ENCODE results near the gene FSTL1. TPM values are rescaled to one million over a fixed set of nuclear protein-coding genes. Genes with fewer than 3 reads are reported as not detected.
A peak's percentile ranks its signal among the peaks of the same experiment; 100 is the strongest.

FSTL1 gene
- total and polyA plus RNA-seq, 8 donors: 14.2 to 946 (median 97.7) TPM

DNA sequence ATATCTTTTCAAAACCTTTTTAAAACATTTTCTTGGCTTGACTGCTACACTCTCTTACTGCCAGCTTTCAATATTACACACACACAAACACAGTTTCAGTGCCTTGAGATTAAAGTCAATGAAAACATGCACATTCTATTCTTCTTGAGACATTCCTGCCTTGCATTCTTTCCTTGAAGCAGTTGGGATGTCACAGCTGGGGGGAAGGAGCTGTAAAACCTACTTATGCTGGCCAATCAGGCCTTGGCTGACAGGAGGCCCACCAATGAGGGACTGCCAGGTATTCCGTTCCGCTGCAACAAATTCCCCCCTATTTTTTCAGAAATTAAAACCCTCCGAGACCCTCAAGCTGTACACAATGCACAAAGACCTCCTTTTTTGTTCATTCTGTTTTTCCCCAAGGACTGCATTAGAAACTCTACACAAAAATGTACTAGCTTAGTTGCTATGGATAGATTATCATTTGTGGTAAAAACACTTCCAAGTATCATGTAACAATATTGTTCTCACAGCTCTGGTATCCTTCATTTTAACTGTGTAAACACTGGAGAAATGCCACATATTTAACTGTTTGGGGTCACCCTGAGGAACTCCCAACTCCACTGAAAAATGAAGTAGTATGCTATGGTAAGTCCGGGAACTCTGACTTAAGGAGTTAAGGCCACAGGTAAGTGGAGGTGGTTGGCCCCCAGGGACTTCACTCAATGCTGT is 18.5 kb downstream of the FSTL1 start:
- Histone ChIP-seq H3K36me3 (peaks cover 0 to 9% (median 2%) of the 10 kb centered on the region in 4 donors), H3K27ac (peak overlapping the region in 4 of 5 donors; percentile 7 to 52 (median 46)), H3K4me3 (no peak overlapping the region), H3K27me3 (no peaks in the 10 kb centered on the region), H3K9me3 (no peaks in the 10 kb centered on the region), H3K4me1 (peaks cover 5 to 66% (median 43%) of the 10 kb centered on the region in 4 donors)
- TF ChIP-seq EP300 (IDR thresholded peaks at IDR 0.05): no peak
- TF ChIP-seq POLR2A (IDR thresholded peaks at IDR 0.05): no peak
- TF ChIP-seq, protein P1, sequence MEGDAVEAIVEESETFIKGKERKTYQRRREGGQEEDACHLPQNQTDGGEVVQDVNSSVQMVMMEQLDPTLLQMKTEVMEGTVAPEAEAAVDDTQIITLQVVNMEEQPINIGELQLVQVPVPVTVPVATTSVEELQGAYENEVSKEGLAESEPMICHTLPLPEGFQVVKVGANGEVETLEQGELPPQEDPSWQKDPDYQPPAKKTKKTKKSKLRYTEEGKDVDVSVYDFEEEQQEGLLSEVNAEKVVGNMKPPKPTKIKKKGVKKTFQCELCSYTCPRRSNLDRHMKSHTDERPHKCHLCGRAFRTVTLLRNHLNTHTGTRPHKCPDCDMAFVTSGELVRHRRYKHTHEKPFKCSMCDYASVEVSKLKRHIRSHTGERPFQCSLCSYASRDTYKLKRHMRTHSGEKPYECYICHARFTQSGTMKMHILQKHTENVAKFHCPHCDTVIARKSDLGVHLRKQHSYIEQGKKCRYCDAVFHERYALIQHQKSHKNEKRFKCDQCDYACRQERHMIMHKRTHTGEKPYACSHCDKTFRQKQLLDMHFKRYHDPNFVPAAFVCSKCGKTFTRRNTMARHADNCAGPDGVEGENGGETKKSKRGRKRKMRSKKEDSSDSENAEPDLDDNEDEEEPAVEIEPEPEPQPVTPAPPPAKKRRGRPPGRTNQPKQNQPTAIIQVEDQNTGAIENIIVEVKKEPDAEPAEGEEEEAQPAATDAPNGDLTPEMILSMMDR (IDR thresholded peaks at IDR 0.05): no peak
- TF ChIP-seq POLR2AphosphoS5 (IDR thresholded peaks at IDR 0.05): no peak
- DNase-seq: peak in 1 of 2 donors; percentile 84
- WGBS, 5 donors: 71 to 88% (median 81%) methylated on average over 4 of the region's 4 CpGs
- intact Hi-C loops (cut with DNase I; ENCODE audit: low total_unique reads): no loop called here

DNA sequence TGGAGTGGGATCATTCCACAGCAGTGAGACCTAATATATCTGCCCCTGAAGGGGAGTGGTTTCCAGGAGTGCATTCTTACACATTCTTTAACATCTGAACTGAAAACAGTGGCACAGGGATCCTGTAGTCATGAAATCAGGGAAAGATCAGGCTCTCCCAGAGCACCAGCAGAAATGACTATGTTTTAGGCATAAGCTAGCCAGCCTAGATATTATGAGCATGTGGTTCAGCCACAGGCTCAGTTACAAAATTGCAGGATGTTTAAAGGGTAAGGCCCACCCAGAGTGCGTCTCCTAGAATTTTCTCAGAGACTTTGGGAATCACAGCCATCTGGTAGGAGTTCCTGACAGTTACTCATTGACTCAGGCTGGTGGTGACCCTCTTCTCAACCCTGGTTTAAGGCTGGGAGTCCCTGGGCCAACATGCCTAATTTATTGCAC is 20.9 kb downstream of the FSTL1 start:
- intact Hi-C loops (cut with DNase I; ENCODE audit: low total_unique reads): loop anchor here (10.0 kb wide), 1 partner anchor 125 kb away; no protein-coding TSS in a partner anchor
- DNase-seq: no peak
- Histone ChIP-seq H3K27ac (peak overlapping the region in 2 of 5 donors; percentile 11 to 15), H3K27me3 (no peaks in the 10 kb centered on the region), H3K36me3 (peaks cover 0 to 9% (median 2%) of the 10 kb centered on the region in 4 donors), H3K4me3 (no peak overlapping the region), H3K4me1 (peaks cover 2 to 72% (median 45%) of the 10 kb centered on the region in 4 donors), H3K9me3 (no peaks in the 10 kb centered on the region)
- TF ChIP-seq POLR2A (IDR thresholded peaks at IDR 0.05) (no peak), POLR2AphosphoS5 (IDR thresholded peaks at IDR 0.05) (no peak), EP300 (IDR thresholded peaks at IDR 0.05) (no peak)
- TF ChIP-seq, protein P1 (IDR thresholded peaks at IDR 0.05): no peak
- whole genome bisulfite sequencing, 5 donors: 57 to 88% (median 79%) methylated on average over 1 of the region's 1 CpG

DNA sequence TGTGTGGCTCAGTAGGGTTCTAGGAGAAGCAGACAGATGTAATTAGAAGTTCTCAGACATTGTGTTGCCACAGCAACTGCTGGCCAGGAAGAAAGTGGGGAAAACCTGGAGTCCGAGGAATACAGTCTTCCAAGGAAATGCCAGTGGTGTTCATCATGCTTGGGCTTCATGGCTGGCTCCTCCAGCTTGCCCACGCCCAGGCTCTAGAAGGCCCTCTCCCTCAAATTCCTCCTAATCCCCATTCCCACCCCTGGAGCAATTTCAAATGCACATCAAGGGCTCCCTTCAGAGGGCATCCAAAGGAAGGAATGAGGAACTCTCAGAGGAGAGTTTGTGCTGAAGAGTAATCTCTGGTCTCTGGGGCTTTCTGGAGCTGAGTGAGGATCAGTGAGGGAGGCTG is 21.9 kb downstream of the FSTL1 start:
- Histone ChIP-seq H3K27ac (no peak overlapping the region), H3K4me3 (no peak overlapping the region), H3K27me3 (no peaks in the 10 kb centered on the region), H3K36me3 (peaks cover 0 to 5% (median 2%) of the 10 kb centered on the region in 4 donors), H3K4me1 (peaks cover 0 to 77% (median 49%) of the 10 kb centered on the region in 4 donors), H3K9me3 (no peaks in the 10 kb centered on the region)
- intact Hi-C loops (cut with DNase I; ENCODE audit: low total_unique reads): loop anchor here (10.0 kb wide), 1 partner anchor 126 kb away; no protein-coding TSS in a partner anchor
- DNase-seq: no peak
- WGBS, 5 donors: 74 to 91% (median 83%) methylated on average over 2 of the region's 2 CpGs
- TF ChIP-seq, protein P1 (IDR thresholded peaks at IDR 0.05): no peak
- TF ChIP-seq EP300 (IDR thresholded peaks at IDR 0.05) (no peak), POLR2AphosphoS5 (IDR thresholded peaks at IDR 0.05) (no peak), POLR2A (IDR thresholded peaks at IDR 0.05) (no peak)

DNA sequence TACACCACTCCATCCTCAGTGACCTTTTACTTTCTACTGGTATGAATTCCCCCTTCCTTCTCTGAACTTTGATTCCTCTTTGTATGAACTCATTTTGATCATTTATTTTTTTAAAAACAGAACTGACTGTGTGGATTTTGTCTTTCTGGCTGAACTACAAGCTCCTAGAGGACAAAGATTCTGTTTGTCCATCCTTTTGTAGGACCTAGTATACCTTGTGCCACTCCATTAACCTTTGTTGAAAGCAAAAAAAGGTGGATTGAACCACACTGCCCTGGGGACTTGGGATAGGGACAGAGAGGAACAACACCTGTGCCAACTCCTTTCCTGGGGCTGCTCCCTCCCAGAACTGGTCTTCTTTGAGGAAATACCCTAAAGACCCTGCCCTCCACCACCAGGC is 23.6 kb downstream of the FSTL1 start:
- TF ChIP-seq POLR2AphosphoS5 (IDR thresholded peaks at IDR 0.05): no peak
- H3K4me3 ChIP-seq: no peak overlapping the region
- intact Hi-C loops (cut with DNase I; ENCODE audit: low total_unique reads): loop anchor here (10.0 kb wide), 1 partner anchor 128 kb away; no protein-coding TSS in a partner anchor
- H3K27ac ChIP-seq: peak overlapping the region in 2 of 5 donors; percentile 10 to 83
- peaks cover 0 to 5% (median 2%) of the 10 kb centered on the region in 4 donors for H3K36me3 ChIP-seq
- no peaks in the 10 kb centered on the region for H3K27me3 ChIP-seq
- H3K4me1 ChIP-seq: peaks cover 0 to 70% (median 41%) of the 10 kb centered on the region in 4 donors
- DNase-seq: no peak
- H3K9me3 ChIP-seq: no peaks in the 10 kb centered on the region
